ENCODE data around the gene TNS3. TPM values are rescaled to one million over a fixed set of nuclear protein-coding genes. Genes with fewer than 3 reads are reported as not detected.

TNS3 gene
- total RNA-seq, 1 experiment from 2014 or later: 143 TPM

GRCh38 chr7:47419471-47419870 lies 162.4 kb downstream of the TNS3 start:
- Histone ChIP-seq H3K36me3 (ENCODE audit: low read depth) (peaks cover 90% of the 10 kb centered on the region), H3F3A (ENCODE audit: insufficient read depth, low read depth) (peaks cover 50% of the 10 kb centered on the region), H3K27me3 (ENCODE audit: insufficient read depth, low read depth) (no peaks in the 10 kb centered on the region), H4K20me1 (ENCODE audit: insufficient read depth) (peaks cover 45% of the 10 kb centered on the region; the same call in 1 of the 2 replicates), H3K4me1 (replicated peaks; ENCODE audit: insufficient read depth) (no peaks in the 10 kb centered on the region), H2AFZ (no peak overlapping the region), H3K4me3 (no peak overlapping the region), H3K27ac (no peak overlapping the region), H3K79me2 (ENCODE audit: low read depth) (0 out of 2 replicates have a peak, but pooled peaks cover 9% of the 10 kb centered on the region), H3K4me2 (no peak overlapping the region), H3K9me3 (ENCODE audit: insufficient read depth, low read depth) (no peaks in the 10 kb centered on the region), H3K9me2 (ENCODE audit: insufficient read depth) (no peaks in the 10 kb centered on the region)
- CTCF ChIA-PET: no interaction called here
- intact Hi-C loops (cut with micrococcal nuclease; ENCODE audit: unreplicated experiment): no loop called here
- POLR2A ChIA-PET (ENCODE audit: unreplicated experiment): interaction anchor here (0.6 kb wide), 1 partner anchor 39 kb away, joined by 3 read pairs; no protein-coding TSS in a partner anchor
- TF ChIP-seq EZH2 (IDR thresholded peaks at IDR 0.05; ENCODE audit: low read depth): no peak
- TF ChIP-seq CTCF (conservative IDR thresholded peaks at IDR 0.05): no peak
- no TSS peak for BruUV-seq (replicated peaks)
- DNase-seq: no peak

GRCh38 chr7:47418601-47419309 lies 163.2 kb downstream of the TNS3 start:
- TF ChIP-seq EZH2 (IDR thresholded peaks at IDR 0.05; ENCODE audit: low read depth) (no peak), CTCF (conservative IDR thresholded peaks at IDR 0.05) (no peak)
- Histone ChIP-seq H4K20me1 (ENCODE audit: insufficient read depth) (peaks cover 46% of the 10 kb centered on the region; the same call in 1 of the 2 replicates), H3K27me3 (ENCODE audit: insufficient read depth, low read depth) (no peaks in the 10 kb centered on the region), H3K9me2 (ENCODE audit: insufficient read depth) (no peaks in the 10 kb centered on the region), H3K4me1 (replicated peaks; ENCODE audit: insufficient read depth) (no peaks in the 10 kb centered on the region), H3F3A (ENCODE audit: insufficient read depth, low read depth) (peaks cover 50% of the 10 kb centered on the region), H3K4me2 (no peak overlapping the region), H3K36me3 (ENCODE audit: low read depth) (peaks cover 90% of the 10 kb centered on the region), H3K9me3 (ENCODE audit: insufficient read depth, low read depth) (no peaks in the 10 kb centered on the region), H3K79me2 (ENCODE audit: low read depth) (0 out of 2 replicates have a peak, but pooled peaks cover 5% of the 10 kb centered on the region), H2AFZ (no peak overlapping the region), H3K4me3 (no peak overlapping the region), H3K27ac (no peak overlapping the region)
- POLR2A ChIA-PET (ENCODE audit: unreplicated experiment): no interaction called here
- CTCF ChIA-PET: no interaction called here
- intact Hi-C loops (cut with micrococcal nuclease; ENCODE audit: unreplicated experiment): no loop called here
- BruUV-seq (replicated peaks): no TSS peak
- no peak for DNase-seq

GRCh38 chr7:47416492-47417480 lies 165.1 kb downstream of the TNS3 start:
- TF ChIP-seq EZH2 (IDR thresholded peaks at IDR 0.05; ENCODE audit: low read depth) (no peak), CTCF (conservative IDR thresholded peaks at IDR 0.05) (no peak)
- H3K27ac ChIP-seq: no peak overlapping the region
- no peak for DNase-seq
- H2AFZ ChIP-seq: no peak overlapping the region
- H3K36me3 ChIP-seq (ENCODE audit: low read depth): peaks cover 84% of the 10 kb centered on the region
- H3K27me3 ChIP-seq (ENCODE audit: insufficient read depth, low read depth): no peaks in the 10 kb centered on the region
- H3K4me3 ChIP-seq: no peak overlapping the region
- no peaks in the 10 kb centered on the region for H3K9me3 ChIP-seq (ENCODE audit: insufficient read depth, low read depth)
- no peaks in the 10 kb centered on the region for H3K79me2 ChIP-seq (ENCODE audit: low read depth)
- H3K9me2 ChIP-seq (ENCODE audit: insufficient read depth): no peaks in the 10 kb centered on the region
- peaks cover 42% of the 10 kb centered on the region; the same call in 1 of the 2 replicates for H4K20me1 ChIP-seq (ENCODE audit: insufficient read depth)
- H3K4me2 ChIP-seq: no peak overlapping the region
- ChIA-PET POLR2A (ENCODE audit: unreplicated experiment) (interaction anchor here (0.7 kb wide), 1 partner anchor 258 kb away, joined by 6 read pairs; no protein-coding TSS in a partner anchor), CTCF (no interaction called here)
- BruUV-seq (replicated peaks): no TSS peak
- intact Hi-C loops (cut with micrococcal nuclease; ENCODE audit: unreplicated experiment): no loop called here
- H3F3A ChIP-seq (ENCODE audit: insufficient read depth, low read depth): peaks cover 47% of the 10 kb centered on the region; the same call in 1 of the 2 replicates
- H3K4me1 ChIP-seq (replicated peaks; ENCODE audit: insufficient read depth): no peaks in the 10 kb centered on the region
